NCI-H2227 (cell line): Measurements from ENCODE around the gene MN1.

ENCODE experiments used
- DNase-seq: peaks from one replicate; lab custom pipeline; 2025; ENCODE audit not compliant: unreplicated experiment; lab: John Stamatoyannopoulos, UW

MN1 gene

DNA sequence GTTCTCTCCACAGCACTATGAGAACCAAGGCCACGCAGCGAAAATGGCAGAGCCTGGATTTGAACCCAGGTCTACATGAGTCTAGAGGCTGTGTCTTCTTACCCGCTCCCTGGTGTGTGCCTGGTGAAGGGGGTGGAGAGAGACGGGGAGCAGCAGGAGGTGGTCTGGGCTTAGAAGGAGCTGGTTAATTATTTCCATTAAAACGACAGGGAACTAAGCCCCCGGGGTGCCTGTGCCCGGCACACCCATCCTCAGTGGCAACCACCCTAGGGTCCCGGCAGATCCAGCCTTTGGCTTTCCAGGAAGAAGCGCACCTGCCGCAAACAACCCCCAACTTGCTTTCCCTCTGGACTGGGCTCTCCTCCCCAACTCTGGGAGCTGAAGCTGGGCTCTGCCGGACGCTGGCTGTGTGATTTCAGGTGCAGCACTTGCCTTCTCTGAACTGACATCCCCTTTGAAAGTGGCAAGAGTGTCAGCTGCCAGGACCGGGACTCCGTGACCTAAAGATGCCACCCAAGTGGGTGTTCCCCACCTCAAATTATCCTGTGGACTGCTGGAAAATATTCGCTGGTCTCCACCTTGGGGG, 35.8 kb downstream of the MN1 start:
- DNase-seq = no peak

DNA sequence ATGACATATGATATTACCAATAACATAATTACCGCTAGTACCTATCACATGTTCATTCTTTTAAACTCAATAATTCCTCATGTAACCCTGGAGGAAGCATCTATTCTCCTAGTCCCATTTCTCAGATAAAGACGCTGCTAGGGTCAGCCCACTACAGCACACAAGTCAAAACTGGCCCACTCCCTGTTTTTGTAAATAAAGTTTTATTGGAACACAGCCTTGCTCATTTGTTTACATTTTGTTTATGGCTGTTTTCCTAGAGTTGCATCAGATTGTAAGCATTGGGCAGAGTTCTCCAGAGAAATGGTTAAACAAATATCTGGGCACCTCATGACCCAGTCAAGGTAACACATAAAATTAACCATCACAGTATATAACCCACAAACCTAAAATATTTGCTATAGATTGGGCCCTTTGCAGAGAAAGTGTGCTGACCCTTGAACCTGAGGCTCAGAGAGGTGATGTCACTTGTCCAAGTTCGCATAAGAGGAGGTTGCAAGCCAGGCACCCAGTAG, 36.8 kb downstream of the MN1 start:
- no peak for DNase-seq

DNA sequence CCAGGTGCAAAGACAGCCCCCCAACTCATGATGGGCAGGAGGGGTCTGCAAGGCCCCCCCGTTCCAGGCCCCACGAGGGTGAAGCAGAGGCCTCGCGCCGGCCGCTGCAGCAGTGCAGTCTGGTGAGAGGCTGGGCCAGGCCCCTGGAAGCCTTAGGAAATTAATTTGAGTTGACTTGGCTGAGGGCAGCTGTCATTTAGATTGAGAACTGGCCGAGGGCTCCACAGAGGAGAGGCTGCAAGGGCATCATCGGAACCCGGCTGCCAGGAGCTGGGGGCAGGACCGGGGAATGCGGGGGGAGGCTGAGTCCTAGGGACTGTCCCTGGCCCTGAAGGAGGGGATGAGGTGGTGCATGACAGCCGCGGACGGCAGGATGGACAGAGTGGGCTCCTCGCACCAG, 39.9 kb downstream of the MN1 start:
- no peak for DNase-seq

DNA sequence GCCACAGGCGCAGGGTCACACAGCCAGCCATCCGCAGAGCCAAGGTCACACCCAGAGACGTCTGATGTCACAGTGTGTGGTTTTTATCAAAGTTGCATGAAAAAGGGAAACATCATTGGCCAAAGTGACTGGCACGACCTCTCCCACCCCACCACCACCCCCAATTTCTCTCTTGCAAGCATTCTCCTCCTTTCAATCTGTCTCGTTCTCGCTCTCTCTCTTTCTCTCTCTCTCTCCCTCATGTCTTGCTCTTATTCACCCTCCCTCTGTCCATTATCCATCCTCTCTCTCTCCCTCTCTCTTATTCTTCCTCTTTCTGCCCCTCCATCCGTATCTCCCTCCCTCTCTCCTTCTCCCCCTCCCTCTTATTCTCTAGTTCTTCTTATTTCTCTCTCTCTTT, 40.6 kb downstream of the MN1 start:
- DNase-seq = no peak

DNA sequence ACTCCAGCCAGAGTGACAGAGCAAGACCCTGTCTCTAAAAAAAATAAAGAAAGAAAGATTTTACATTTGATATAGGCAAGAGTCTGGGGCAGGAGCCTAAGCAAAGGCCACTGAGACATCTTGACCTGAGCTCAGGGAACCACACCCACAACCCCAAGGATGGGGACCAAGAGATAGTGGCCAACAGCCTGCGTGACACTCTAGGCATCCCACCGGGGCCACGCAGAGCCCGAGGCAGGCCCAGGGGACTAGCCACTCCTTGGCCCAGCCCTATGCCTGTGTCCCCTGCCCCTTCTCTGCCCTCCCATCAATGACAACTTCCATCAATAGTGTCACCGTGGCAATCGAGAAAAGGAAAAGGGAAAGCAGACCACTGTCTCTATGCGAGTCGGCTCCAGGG, 41.1 kb downstream of the MN1 start:
- DNase-seq = no peak

DNA sequence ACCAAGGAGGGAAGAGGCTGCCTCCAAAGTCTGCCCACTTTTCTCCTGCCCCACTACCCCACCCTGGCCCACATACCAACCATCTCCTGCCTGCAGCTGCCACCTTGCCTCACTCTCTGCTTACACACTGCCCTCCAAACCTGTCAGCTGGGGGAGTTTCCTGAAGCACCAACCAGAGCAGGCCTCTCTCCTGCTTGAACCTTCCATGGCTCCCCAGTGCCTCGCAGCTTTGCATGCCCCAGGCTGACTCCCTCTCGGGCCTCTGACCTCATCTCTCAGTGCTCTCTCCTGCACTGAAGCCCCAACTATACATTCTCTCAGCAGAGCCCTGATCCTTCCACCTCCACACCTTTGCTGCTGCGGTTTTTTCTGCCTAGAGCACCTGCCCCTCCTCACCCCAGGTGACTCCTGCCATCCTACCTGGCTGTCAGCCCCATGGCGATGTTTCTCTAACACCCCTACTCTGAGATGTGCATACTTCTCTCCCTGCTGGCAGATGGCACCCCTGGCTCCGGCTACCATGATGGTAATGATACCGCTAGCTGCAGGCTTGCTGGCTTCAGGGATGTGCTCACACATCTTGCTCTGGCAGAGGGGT, 43.5 kb downstream of the MN1 start:
- DNase-seq = no peak

DNA sequence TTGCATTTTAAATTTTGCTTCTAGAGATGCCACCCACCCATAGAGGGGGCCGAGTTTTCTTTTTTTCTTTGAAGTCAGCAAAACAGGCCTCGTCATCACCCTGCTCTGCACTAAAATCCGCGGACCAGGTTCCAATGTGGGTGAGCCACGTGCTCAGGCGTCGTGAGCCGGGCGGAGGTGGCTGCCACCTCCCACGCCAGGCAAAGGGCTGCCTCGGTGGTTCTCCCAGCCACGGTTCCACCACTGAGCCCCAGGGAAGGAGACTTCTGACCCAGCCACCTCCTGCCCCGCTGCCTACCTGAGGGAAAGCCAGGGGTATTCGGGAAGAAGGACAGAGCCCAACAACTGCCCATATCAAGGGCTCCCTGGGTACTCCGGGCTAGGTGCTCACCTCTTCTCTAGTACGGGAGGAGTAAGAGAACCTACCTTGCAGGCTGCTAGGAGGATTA, 45.3 kb downstream of the MN1 start:
- DNase-seq = no peak

DNA sequence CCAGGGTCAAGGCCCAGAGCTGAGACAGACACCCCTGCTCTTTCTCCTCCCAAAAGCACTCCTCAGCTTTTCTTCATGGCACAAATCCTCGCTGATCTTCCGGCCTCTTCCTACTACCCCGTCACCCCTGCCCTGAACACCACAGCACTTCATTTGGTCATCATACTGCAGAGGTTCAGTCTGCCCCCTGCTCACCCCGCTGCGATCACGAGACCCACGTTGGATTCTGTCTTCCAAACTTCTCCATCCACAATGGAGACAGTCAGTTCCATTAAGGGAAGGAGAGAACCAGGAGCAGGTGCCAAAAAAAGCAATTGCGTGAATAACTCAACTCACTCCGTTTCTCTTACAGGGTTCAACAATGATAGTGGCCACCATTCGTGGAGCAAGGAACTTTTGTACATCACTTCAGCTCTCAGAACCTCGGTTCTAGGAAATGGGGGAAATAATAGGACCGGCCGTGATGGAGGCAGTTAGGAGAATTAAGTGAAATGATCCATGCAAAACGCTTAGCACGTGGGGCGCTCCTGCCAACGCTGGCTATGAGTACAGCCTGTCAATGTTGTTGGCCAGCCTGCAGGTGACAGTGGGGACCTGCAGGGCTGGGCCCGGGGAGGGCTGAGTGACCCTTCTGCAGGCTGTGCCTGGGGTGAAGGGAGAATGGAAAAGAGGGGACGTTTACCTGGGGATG, 45.9 kb downstream of the MN1 start:
- no peak for DNase-seq

DNA sequence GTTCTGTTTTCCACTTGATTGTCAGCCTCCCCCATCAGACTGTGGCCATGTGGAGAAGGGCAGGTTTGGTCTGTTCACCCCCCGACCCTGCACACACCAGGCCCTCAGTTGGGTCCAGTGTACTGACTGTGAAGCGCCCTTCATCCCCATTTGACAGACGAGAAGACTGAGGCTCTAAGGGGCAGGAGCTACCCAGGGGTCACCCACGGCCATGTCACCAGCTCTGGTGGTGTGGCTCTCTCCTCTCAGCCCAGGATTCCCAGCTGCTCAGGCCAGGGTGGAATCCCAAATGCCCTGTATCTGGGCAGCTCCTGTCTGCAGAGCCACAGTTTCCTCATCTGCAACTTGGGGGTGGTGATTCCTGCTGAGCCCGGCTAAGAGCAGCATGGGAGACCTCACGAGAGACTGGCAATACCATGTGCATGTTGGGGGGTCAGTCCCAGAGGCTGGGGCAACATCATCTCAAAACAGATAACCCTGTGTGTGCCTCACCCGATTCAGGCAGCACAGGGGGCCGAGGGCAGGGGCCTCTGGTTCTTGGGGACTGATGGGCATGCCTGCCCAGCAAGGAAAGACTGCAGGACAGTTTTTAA, 46.6 kb downstream of the MN1 start:
- DNase-seq = no peak

DNA sequence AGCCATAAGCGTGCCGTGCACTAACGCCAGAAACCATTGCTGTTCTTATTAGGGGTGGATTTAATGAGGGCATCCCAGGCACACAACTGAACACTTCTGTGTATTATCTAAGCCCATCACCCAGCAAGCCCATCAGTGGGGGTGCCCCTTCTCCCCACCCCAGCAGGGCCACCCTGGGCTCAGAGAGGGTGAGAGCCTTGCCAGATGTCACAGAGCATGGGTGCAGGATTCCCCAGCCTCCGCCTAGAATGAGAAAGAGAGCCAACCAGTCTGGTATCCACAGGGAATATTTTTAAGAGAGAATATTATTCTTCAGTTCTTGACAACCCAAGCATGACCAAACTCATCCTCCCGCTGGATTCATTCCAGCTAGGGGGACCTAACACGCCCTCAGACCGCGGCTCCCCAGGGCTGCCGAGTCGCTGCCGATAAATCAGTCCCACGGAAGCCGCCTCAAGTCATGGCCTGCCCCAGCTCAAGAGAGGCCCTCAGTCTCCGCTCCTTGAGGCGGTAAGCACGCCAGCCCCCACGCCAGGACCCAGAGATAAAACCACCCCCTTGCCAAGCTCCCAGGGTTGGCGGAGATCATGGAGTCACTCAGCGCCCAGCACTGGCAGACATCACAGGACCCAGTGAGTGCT, 47.2 kb downstream of the MN1 start:
- DNase-seq = peak; percentile 20

DNA sequence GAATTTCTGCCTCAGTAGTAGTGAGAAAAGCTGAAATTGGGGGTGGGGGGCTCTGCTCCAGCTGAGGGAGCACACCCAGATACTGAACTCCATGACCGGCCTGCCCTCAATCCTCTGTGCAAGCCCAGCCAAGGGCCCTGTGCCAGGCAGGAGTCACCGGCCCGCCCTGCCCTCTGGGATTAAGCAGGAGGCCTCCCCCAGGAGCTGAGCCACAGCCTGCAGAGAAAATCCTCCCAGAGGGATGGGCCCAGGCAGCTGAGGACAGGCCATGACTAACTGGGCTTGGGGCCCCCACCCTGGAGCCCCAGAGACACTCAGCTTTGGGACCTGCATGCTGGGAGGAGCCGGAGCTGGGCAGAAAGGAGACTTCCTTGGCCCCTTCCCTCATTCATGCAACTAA, 48.8 kb downstream of the MN1 start:
- no peak for DNase-seq

DNA sequence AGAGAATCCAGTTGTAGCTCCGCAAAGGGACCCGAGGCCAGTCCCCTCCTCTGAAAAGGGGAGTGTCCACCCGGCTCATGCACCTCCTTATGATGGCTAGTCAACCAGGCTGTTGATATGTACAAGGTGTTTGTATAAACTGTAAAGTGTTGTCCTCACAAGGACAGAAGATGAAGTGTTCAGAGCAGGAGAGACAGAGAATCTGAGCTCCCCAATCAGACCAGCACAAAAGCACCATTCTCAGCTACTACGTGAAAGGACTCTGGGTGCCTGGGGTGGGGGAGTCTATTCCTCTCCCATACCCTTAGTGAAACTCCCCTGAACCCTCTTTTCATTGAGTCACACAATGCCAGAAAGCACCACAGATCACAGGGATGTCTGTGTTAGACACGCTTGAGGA, 49.4 kb downstream of the MN1 start:
- no peak for DNase-seq

DNA sequence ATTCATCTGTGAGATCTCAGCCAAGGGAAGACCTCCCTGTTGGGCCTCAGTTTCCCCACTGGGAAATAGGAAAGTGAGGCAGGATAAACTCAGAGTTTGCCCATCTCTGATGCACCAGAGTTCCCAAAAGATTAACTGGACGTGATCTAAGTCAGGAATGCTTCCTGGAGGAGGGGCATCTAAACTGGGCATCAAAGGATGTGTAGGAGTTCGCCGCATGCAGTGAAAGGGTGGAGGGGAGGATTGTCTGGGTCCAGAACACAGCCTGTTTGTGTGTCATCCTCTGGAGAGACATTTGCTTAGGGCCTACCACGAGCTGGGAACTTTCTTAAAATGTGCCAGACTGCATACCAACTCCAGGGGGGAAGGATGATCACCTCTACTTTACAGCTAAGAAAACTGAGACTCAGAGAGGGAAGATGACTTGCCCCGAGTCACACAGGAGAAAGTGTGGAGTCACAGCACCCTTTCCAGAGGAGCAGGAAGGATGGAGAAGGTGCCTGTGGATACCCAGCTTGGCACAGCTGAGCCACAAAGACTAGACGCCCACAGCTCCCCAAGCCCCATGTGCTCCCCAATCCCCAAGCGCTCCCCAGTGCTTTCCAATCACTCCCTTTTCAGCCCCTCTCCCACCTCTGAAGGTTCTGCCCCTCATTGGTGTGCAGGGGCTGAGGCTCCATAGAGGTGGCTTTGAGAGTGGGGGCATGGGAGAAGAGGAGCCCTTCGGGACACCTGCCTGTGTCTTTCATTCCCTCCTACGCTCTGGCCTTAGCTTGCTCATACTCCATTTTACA, 50.1 kb downstream of the MN1 start:
- DNase-seq = no peak

DNA sequence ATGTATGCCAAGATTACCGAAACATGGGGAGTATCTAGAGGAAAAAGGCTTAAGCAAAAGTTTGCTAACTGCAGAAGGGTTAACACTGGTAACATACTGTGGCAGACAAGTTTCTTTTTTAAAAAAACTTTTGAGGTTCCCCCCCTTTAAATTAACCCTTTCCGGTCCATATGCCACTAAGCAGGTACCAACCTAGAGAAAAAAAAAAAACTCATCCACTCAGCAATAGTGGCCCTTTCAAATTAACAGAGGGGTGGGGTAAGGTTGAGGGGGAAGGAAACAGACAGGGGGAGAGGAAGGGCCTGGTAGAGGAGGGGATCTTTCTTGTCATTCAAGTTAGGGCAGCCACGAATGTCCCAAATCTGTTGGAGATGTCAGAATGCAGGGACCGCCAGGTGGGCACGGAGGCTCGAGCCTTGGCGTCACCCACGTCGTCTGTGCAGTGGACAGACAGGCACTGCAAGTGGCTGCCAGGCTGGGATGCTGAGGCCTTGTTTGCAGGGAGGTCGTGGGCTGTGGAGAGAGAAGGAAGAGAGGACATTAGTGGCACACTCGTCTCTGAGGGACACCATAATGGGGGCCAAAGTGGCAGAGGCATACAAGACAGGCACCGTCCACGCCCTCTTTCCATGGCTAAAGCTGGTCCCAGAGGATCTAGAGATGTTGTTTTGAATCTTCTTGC, 50.8 kb downstream of the MN1 start:
- no peak for DNase-seq

DNA sequence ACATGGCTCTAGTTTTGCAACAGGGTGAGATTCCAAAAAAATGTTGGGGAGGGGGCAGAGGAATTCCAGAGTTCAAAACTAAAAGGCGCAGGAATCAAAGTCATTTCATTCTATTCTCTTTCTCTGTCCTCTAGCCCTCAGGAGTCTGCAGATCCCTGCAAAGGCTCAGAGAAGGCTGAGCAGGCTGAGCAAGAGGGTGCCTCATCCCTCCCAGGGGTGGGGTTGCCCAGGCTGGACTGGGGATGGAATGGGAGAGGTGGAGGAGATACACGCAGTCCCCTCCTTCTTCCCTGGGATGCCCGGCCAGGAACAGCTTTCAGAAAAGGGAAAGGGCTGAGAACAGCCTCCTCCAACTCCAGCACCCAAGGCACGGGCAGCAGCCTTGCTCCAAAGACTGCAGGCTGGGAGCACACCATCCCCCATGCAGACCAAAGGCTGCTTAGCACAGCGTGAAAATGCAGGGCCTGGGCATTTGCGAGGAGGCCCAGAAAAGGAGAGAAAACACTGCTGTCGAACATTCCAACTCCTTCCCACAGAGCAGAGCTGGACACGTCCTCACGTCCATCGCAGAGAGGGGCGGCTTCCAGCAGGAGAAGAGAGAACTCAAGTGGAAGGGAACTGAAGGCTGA, 51.8 kb downstream of the MN1 start:
- DNase-seq = peak; percentile 12

DNA sequence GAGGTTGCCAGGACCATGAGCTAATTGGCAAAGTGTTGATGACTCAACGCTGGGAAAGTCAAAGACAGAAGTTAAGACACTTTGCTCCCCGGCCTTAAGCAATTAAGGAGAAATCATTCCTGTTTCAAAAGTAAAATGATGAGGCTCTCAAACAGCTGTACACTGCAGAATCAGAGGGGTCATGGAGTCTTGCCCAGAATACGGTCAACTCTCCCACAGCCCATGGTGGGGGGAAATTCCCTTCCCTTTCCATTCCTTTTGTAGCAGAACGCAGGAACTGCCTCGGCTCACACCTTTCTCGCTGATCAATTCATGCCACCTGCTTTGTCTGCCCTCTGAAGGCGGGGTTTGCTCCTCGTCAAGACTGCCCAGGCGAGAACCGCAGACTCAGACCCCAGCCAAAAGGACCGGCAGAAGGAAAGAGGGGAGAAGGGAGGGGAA, 52.8 kb downstream of the MN1 start:
- DNase-seq = no peak

DNA sequence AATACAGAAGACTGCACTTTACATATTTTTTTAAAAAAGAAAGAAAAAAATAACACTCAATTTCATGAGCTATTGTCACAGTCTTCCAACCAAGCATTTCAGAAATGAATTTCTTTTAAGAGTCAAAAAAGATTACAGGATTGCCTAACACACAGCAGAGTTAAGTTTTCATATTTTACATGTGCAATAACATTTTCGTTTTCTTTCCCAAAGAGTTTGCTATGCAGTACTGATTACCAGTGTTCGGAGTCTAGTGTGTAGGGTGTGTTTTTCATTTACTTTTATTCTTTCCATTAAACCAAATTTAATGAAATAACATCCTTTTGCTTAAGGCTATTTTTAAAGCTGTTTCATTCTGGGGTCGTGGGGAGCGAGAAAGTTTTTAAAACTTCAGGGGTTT, 53.2 kb downstream of the MN1 start:
- DNase-seq = no peak

DNA sequence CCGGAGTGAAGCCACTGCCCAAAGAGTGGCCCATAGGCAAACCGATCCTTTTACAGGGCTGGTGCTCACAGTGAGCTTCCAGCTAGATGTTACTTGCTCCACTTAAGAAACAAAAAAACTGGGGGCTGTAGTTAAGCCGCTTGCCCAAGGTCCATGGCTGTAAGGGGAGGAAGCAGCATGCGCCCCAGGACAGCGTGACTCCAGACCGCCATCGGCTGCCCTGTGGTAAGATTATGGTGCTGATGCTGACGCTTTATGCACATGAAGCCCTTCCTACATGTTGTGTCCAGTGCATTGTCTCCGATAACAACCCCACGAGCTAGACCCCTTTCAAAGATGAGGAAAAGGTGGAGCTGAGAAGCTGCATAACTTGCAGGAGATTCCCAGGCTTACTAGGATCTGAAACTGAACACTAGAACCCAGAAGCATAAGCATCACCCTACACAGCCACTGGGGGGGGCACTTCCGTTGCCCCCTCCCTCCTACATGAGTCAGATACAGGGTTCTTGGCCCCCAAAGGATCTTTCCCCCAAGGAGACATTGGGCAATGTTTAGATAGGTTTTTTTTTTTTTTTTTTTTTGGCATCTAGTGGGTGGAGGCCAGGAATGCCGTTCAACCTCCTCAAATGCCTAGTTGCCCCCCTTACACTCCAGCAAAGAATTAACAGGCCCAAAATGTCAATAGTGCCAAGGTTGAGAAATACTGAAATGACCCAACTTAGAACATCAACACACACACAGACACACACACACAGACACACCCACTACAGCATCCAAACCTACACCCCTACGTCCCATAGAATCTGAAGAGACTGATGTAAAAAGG, 53.9 kb downstream of the MN1 start:
- no peak for DNase-seq

DNA sequence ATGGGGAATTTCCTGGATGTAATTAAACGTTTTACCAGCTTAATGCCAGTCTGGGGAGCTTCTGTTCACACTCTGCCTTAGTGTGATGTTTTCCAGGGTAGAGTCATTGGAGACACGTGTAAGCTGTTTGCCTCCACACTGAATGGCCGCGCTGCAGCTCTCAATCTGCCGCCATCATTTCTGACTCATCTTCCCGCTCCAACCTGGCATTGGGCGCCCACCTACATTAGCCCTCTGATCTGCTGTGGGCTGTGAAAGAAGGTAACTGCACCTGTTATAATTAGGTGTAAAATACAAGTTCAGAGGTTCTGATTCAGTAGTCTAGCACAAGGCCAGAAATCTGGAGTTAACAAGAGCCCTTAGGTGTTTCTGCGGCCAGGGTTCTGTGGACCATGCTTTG, 54.6 kb downstream of the MN1 start:
- DNase-seq = no peak
